Keratinocyte (primary cell): ENCODE results near the gene MINDY4. TPM values are rescaled to one million over a fixed set of nuclear protein-coding genes. Genes with fewer than 3 reads are reported as not detected.

Experiments used
- DNase-seq: peaks from one replicate; pipeline ENCODE4 v3.0.0-alpha.2; 2011; ENCODE audit warnings: low read depth, missing footprints, low spot score
- FAIRE-seq: peaks from 2 replicates; lab custom pipeline; 2011; peaks lifted over from hg19 to GRCh38; lab: Jason Lieb, UNC
- H2AFZ ChIP-seq: 2 replicates; pipeline ENCODE4 v1.6.0; 2012; ENCODE audit warnings: low read length, control low read depth, inconsistent platforms; ENCODE audit not compliant: control insufficient read depth
- H3K27ac ChIP-seq: 2 replicates; pipeline ENCODE4 v1.5.1; 2011; ENCODE audit warnings: low read length; ENCODE audit not compliant: control insufficient read depth, insufficient read depth
- H3K27me3 ChIP-seq: 3 replicates; pipeline ENCODE4 v1.6.0; 2011; ENCODE audit warnings: low read length; ENCODE audit not compliant: control insufficient read depth, insufficient read depth; ENCODE audit errors: extremely low read depth
- H3K36me3 ChIP-seq, 2 experiments: 2 replicates in 1 of 2; 3 replicates in 1 of 2; pipeline ENCODE4 v1.5.1; 2011; ENCODE audit warnings: low read length in 2 of 2, mild to moderate bottlenecking in 1 of 2; ENCODE audit not compliant: control insufficient read depth in 2 of 2, insufficient read depth in 2 of 2; ENCODE audit errors: extremely low read depth in 1 of 2
- H3K4me1 ChIP-seq: 3 replicates; pipeline ENCODE4 v1.5.1; 2011; ENCODE audit warnings: low read length; ENCODE audit not compliant: control insufficient read depth, insufficient read depth; ENCODE audit errors: extremely low read depth
- H3K4me2 ChIP-seq: 3 replicates; pipeline ENCODE4 v1.6.0; 2011; ENCODE audit warnings: low read depth, low read length; ENCODE audit not compliant: control insufficient read depth, insufficient read depth; ENCODE audit errors: extremely low read depth
- H3K4me3 ChIP-seq, 3 experiments: fragments of 200-600 bp in 1 of 3; sonication (generic) in 1 of 3; 2 replicates in 2 of 3; 3 replicates in 1 of 3; pipeline ENCODE4 v1.5.1; 2011 to 2016; ENCODE audit warnings: low read length in 3 of 3, mild to moderate bottlenecking in 3 of 3, control low read depth in 2 of 3, inconsistent platforms in 1 of 3, low read depth in 1 of 3, mixed read lengths in 1 of 3, mixed run types in 1 of 3, moderate library complexity in 1 of 3; ENCODE audit not compliant: control insufficient read depth in 2 of 3, insufficient read depth in 2 of 3; ENCODE audit errors: extremely low read depth in 1 of 3
- H3K79me2 ChIP-seq: 2 replicates; pipeline ENCODE4 v1.6.0; 2012; ENCODE audit warnings: low read length; ENCODE audit not compliant: control insufficient read depth, insufficient read depth
- H3K9ac ChIP-seq: 3 replicates; pipeline ENCODE4 v1.6.0; 2011; ENCODE audit warnings: low read length; ENCODE audit not compliant: control insufficient read depth, insufficient read depth; ENCODE audit errors: extremely low read depth
- H3K9me1 ChIP-seq: 3 replicates; pipeline ENCODE4 v1.6.0; 2011; ENCODE audit warnings: low read length; ENCODE audit not compliant: control insufficient read depth, insufficient read depth; ENCODE audit errors: extremely low read depth
- H3K9me3 ChIP-seq: 2 replicates; pipeline ENCODE4 v1.5.1; 2012; ENCODE audit warnings: low read depth, low read length; ENCODE audit not compliant: control insufficient read depth
- H4K20me1 ChIP-seq: 3 replicates; pipeline ENCODE4 v1.6.0; 2011; ENCODE audit warnings: low read length; ENCODE audit not compliant: control insufficient read depth, insufficient read depth; ENCODE audit errors: extremely low read depth
- CTCF ChIP-seq, 3 experiments: IDR thresholded peaks in 1 of 3; conservative IDR thresholded peaks in 1 of 3; optimal IDR thresholded peaks in 1 of 3; 2 replicates in 2 of 3; 3 replicates in 1 of 3; pipeline versions ENCODE3 to v1.5.1; 2011; ENCODE audit warnings: low read length in 3 of 3, mild to moderate bottlenecking in 3 of 3, moderate library complexity in 2 of 3, control low read depth in 1 of 3, inconsistent platforms in 1 of 3; ENCODE audit not compliant: insufficient read depth in 2 of 3; ENCODE audit errors: extremely low read depth in 1 of 3
- EZH2 ChIP-seq: IDR thresholded peaks from one replicate; pipeline ENCODE4 v1.6.1; 2012; ENCODE audit warnings: inconsistent platforms, mild to moderate bottlenecking, low read length, moderate library complexity
- dilution Hi-C: fragments of 300-500 bp; cut with MboI; formaldehyde crosslinking; loops from one replicate; pipeline ENCODE4 v1.7.0; 2020; ENCODE audit warnings: low sequenced_read_pairs; ENCODE audit not compliant: extremely low pct_ligation_motif_present
- polyA plus RNA-seq, 5 experiments: library from polyadenylated mRNA; depleted of rRNA in 3 of 5; stranded (reverse) in 3 of 5; stranded (forward) in 1 of 5; unstranded in 1 of 5; fragments of >200 nt; gene quantifications; 1 replicate in 1 of 5; 2 replicates in 3 of 5; 3 replicates in 1 of 5; pipeline versions ENCODE4 v1.2.1 to v1.2.3, GENCODE V29; 2011 to 2012; ENCODE audit warnings: missing spikeins in 2 of 5, low read depth in 1 of 5, low replicate concordance in 1 of 5

MINDY4 gene
- polyA plus RNA-seq, 1 donor (not counting 4 experiments of a cell fraction or from before 2014, with no cell fraction given) = 1.5 TPM

GRCh38 chr7:30795161-30795948 lies 24.1 kb downstream of the MINDY4 start:
- H2AFZ ChIP-seq = no peak overlapping the region
- H3K4me2 ChIP-seq = peak overlapping the region; percentile 62
- H3K9me1 ChIP-seq = no peaks in the 10 kb centered on the region
- peaks cover 47% of the 10 kb centered on the region for H3K4me1 ChIP-seq
- no peaks in the 10 kb centered on the region for H3K27me3 ChIP-seq
- H3K9me3 ChIP-seq = no peaks in the 10 kb centered on the region
- H3K36me3 ChIP-seq = no peaks in the 10 kb centered on the region
- dilution Hi-C loops = no loop called here
- no peaks in the 10 kb centered on the region for H3K79me2 ChIP-seq
- H4K20me1 ChIP-seq = no peaks in the 10 kb centered on the region
- TF ChIP-seq CTCF (optimal IDR thresholded peaks at IDR 0.05 in 1 of 3, IDR thresholded peaks at IDR 0.05 in 1 of 3, conservative IDR thresholded peaks at IDR 0.05 in 1 of 3; ENCODE audit: extremely low read depth in 1 of 3, insufficient read depth in 2 of 3, low read length in 3 of 3) (peak in 1 of 3 experiments; percentile 14), EZH2 (no peak)
- no peak overlapping the region for H3K4me3 ChIP-seq
- FAIRE-seq (peak; percentile 84), DNase-seq (no peak)
- H3K9ac ChIP-seq = no peak overlapping the region
- H3K27ac ChIP-seq = peak overlapping the region; percentile 7

- dilution Hi-C loops = no loop called here
- peaks cover 56% of the 10 kb centered on the region for H3K4me1 ChIP-seq
Measured at GRCh38 chr7:30796105-30796869, 25.1 kb downstream of the MINDY4 start.

More at GRCh38 chr7:30796105-30796869, 25.1 kb downstream of the MINDY4 start:
- no peaks in the 10 kb centered on the region for H4K20me1 ChIP-seq
- TF ChIP-seq EZH2 (no peak), CTCF (optimal IDR thresholded peaks at IDR 0.05 in 1 of 3, IDR thresholded peaks at IDR 0.05 in 1 of 3, conservative IDR thresholded peaks at IDR 0.05 in 1 of 3; ENCODE audit: extremely low read depth in 1 of 3, insufficient read depth in 2 of 3, low read length in 3 of 3) (no peak)
- H3K27me3 ChIP-seq = no peaks in the 10 kb centered on the region
- no peak for DNase-seq
- FAIRE-seq = no peak
- no peak overlapping the region for H2AFZ ChIP-seq
- no peaks in the 10 kb centered on the region for H3K36me3 ChIP-seq
- H3K9ac ChIP-seq = no peak overlapping the region
- no peaks in the 10 kb centered on the region for H3K9me1 ChIP-seq
- H3K9me3 ChIP-seq = no peaks in the 10 kb centered on the region
- no peak overlapping the region for H3K4me3 ChIP-seq
- peak overlapping the region; percentile 7 for H3K27ac ChIP-seq
- H3K79me2 ChIP-seq = no peaks in the 10 kb centered on the region
- peak overlapping the region; percentile 62 for H3K4me2 ChIP-seq
